ENCODE measurements around the gene CAMTA1.

CAMTA1 gene

DNA sequence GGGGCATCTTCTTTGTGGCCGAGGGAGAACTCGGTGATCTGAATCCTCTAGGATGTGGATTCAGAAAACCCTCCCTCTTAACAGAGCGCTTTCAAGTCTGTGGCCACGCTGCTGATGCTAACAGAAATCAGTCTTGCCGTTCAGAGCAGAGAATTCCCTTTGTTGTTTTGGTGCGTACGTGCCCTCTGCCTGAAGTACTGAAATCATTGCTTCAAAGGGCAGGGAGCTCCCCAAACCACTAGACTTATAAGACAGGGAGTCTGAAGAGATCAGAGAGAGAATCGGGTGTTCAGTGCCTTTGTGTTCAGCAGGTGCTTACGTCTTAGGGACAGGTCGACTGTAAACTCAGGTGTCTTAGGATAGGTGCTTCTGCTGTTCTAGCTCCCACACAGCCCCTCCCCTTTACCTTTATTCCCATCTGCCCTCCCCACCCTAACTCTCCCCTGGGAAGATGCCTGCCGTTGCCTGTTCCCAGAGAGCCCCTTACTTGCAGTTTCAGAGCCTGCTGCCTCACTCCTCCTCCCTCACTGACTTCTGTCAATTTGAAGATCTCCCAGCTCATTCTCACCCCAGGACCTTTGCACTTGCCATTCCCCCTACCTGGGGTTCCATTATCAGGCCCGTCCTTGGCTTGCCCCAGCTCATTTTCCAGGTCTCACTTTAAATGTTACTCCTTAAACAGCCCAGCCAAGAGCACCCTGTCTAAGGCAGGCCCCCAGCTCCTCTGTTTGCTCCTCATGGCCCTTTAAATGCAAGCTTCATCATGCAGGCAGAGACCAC, 143.0 kb downstream of the CAMTA1 start:
- TF ChIP-seq, protein P1, sequence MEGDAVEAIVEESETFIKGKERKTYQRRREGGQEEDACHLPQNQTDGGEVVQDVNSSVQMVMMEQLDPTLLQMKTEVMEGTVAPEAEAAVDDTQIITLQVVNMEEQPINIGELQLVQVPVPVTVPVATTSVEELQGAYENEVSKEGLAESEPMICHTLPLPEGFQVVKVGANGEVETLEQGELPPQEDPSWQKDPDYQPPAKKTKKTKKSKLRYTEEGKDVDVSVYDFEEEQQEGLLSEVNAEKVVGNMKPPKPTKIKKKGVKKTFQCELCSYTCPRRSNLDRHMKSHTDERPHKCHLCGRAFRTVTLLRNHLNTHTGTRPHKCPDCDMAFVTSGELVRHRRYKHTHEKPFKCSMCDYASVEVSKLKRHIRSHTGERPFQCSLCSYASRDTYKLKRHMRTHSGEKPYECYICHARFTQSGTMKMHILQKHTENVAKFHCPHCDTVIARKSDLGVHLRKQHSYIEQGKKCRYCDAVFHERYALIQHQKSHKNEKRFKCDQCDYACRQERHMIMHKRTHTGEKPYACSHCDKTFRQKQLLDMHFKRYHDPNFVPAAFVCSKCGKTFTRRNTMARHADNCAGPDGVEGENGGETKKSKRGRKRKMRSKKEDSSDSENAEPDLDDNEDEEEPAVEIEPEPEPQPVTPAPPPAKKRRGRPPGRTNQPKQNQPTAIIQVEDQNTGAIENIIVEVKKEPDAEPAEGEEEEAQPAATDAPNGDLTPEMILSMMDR (IDR thresholded peaks at IDR 0.05; ENCODE audit: insufficient read depth, low read depth, low read length, missing control alignments): no peak
- H3K4me3 ChIP-seq (ENCODE audit: low read length): no peak overlapping the region
- no peak for DNase-seq (ENCODE audit: low read depth)

DNA sequence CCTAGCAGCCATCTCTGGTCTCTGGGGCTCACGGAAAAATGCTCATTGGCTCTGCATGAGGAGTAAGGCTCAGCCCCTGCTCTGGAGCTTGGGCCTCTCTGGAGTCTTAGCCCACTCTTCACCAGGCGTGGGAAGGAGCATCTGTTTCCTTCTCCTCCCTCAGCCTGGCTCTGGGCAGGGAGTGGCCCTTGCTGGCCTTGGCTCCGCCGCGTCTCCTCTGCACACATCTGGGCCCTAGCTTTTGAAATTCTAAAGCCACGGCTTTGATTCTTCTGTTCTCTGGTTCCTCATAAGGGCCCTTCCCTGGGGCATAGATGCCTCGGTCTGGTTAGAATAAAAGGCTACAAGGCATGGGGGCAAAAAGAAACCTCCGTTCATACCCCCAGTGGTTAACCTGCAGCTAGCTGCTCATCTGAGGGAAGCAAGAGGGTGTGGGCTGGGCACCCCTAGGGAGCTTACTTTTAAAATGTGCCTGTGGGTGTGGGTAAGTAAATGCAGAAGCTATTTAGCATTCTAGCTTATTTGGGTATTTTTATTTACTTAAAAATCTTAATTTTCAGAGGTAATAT, 145.6 kb downstream of the CAMTA1 start:
- TF ChIP-seq, protein P1 (IDR thresholded peaks at IDR 0.05; ENCODE audit: insufficient read depth, low read depth, low read length, missing control alignments): no peak
- no peak overlapping the region for H3K4me3 ChIP-seq (ENCODE audit: low read length)
- no peak for DNase-seq (ENCODE audit: low read depth)

DNA sequence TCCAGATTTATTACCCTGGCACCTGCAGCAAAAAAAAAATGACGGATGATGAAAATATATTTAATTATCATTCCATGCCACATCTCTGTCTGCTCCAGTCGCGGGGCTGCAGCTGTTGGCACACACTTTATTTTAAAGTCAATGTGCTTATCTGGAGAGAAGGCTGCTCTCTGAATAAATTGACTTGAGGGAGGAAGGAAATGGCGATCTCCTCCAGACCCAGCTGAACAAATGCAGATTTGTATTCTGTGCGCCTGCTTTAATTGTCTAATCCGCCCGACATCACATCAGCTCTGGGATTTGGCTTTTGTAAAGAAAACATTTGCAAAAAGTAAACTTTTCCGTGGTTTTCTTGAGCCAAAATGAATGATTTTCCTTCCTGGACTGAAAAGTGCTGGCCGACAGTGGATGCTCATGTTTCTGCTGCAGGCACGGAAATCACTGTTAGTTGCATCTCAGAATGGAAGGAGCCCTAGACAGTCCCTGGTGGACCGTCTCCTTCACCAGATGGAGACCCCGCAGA, 150.2 kb downstream of the CAMTA1 start:
- TF ChIP-seq, protein P1 (IDR thresholded peaks at IDR 0.05; ENCODE audit: insufficient read depth, low read depth, low read length, missing control alignments): no peak
- no peak for DNase-seq (ENCODE audit: low read depth)

DNA sequence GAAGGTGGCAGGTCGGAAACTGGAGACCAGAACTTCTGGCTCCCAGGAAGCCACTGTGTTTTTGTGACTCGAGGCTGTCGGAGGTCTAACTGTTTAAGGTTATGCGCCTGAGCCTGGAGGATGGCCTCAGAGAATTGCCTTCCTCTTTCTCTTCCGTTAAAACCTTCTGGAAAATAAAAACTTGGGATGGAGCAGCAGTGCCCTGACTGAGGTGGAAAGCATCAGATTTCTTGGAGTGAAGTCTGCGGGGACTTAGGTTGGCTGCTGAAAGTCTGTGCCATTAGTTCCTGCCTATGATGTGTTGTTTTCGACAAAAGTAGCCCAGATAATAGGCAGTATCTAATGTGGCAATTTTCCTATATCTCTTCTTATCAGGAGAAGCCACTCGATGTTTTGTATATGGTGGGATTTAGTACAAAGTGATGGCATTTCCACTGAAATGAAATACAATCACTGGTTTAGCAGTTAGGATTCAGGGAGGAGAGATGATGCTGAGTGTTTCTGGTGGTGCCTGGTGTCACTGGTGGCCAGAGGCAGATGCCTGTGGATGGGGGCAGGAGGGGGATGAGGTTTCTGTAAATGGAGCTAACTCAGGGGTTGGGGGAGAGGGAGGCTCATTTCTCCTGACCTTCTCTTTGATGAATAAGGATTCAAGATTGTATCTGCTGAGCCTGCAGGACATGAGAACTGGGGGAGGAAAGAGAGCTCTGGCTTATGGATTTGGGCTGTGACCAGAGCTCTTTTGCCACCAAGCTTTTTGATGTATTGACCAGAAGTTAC, 150.8 kb downstream of the CAMTA1 start:
- DNase-seq (ENCODE audit: low read depth): no peak
- no peak overlapping the region for H3K4me3 ChIP-seq (ENCODE audit: low read length)
- TF ChIP-seq, protein P1 (IDR thresholded peaks at IDR 0.05; ENCODE audit: insufficient read depth, low read depth, low read length, missing control alignments): no peak

More for the DNA sequence above, 150.2 kb downstream of the CAMTA1 start:
- no peak overlapping the region for H3K4me3 ChIP-seq (ENCODE audit: low read length)

DNA sequence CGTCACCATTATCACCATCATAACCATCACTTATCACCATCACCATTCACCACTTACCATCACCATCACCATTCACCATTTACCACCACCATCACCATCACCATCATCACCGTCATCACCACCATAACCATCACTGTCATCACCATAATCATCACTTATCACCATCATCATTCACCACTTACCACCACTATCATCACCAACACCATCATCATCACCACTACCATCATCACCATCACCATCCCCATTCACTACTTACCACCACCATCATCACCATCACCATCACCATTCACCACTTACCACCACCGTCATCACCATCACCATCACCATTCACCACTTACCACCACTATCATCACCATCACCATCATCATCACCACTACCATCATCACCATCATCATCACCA, 151.8 kb downstream of the CAMTA1 start:
- no peak overlapping the region for H3K4me3 ChIP-seq (ENCODE audit: low read length)
- TF ChIP-seq, protein P1 (IDR thresholded peaks at IDR 0.05; ENCODE audit: insufficient read depth, low read depth, low read length, missing control alignments): no peak
- DNase-seq (ENCODE audit: low read depth): no peak

DNA sequence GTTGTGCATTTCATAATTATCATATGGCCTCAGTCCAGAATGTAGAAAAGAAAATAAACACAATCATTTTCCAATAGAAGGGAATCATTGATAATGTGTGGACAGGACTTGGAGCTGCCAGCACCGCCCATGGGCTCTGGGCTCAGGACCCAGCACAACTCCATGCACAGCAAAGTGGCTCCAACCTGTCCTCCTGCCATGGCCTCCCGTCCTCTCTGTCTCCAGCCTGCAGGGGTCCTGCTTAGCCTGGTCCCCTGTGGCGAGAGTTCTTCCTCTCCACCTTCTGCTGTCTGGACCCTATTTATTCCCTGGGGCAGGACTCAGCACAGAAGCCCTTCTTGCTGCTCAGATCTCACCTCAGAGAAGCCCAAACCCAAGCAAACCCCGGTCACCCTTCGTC, 154.1 kb downstream of the CAMTA1 start:
- TF ChIP-seq, protein P1 (IDR thresholded peaks at IDR 0.05; ENCODE audit: insufficient read depth, low read depth, low read length, missing control alignments): no peak
- no peak for DNase-seq (ENCODE audit: low read depth)
- no peak overlapping the region for H3K4me3 ChIP-seq (ENCODE audit: low read length)

Measured in epithelial cell of esophagus (primary cell).